ENCODE data around the gene FBXL17.

- TF ChIP-seq, protein P1, sequence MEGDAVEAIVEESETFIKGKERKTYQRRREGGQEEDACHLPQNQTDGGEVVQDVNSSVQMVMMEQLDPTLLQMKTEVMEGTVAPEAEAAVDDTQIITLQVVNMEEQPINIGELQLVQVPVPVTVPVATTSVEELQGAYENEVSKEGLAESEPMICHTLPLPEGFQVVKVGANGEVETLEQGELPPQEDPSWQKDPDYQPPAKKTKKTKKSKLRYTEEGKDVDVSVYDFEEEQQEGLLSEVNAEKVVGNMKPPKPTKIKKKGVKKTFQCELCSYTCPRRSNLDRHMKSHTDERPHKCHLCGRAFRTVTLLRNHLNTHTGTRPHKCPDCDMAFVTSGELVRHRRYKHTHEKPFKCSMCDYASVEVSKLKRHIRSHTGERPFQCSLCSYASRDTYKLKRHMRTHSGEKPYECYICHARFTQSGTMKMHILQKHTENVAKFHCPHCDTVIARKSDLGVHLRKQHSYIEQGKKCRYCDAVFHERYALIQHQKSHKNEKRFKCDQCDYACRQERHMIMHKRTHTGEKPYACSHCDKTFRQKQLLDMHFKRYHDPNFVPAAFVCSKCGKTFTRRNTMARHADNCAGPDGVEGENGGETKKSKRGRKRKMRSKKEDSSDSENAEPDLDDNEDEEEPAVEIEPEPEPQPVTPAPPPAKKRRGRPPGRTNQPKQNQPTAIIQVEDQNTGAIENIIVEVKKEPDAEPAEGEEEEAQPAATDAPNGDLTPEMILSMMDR (conservative IDR thresholded peaks at IDR 0.05; ENCODE audit: low read length) = no peak
- no peak for TF ChIP-seq EZH2phosphoT487 (IDR thresholded peaks at IDR 0.05; ENCODE audit: borderline replicate concordance)
Observed at GRCh38 chr5:107863125-107863524, 518.8 kb downstream of the FBXL17 start.
